Measurements from ENCODE around the gene CCS. TPM values are rescaled to one million over a fixed set of nuclear protein-coding genes. Genes with fewer than 3 reads are reported as not detected.

The CCS gene
- total and polyA plus RNA-seq, 2 of the 4 experiments (the other 2 are of a cell fraction): 20.1 to 53.0 TPM

GRCh38 chr11:66559866-66560676, 32.9 kb upstream of the CCS start:
- no peak overlapping the region for H3K4ac ChIP-seq (ENCODE audit: low read depth, low read length)
- no peak overlapping the region for H2AK9ac ChIP-seq (replicated peaks; ENCODE audit: low read depth, low read length, poor library complexity)
- intact Hi-C loops (cut with micrococcal nuclease): no loop called here
- H2BK120ac ChIP-seq (ENCODE audit: low read depth, low read length): no peak overlapping the region
- no peaks in the 10 kb centered on the region for H3K36me3 ChIP-seq (ENCODE audit: control insufficient read depth, insufficient read depth, low read length)
- H4K5ac ChIP-seq (ENCODE audit: low read depth, low read length): no peak overlapping the region
- H3K18ac ChIP-seq (ENCODE audit: low read depth, low read length): no peak overlapping the region
- H3K27me3 ChIP-seq (ENCODE audit: control insufficient read depth, insufficient read depth, low read length): peaks cover 29% of the 10 kb centered on the region
- no peak overlapping the region for H4K8ac ChIP-seq (ENCODE audit: low read depth in 2 of 2, low read length in 2 of 2)
- H3K56ac ChIP-seq (ENCODE audit: extremely low read depth, insufficient read depth, low read length): no peak overlapping the region
- H3K14ac ChIP-seq (replicated peaks; ENCODE audit: low read depth, low read length): no peak overlapping the region
- H2BK20ac ChIP-seq (ENCODE audit: low read depth, low read length): no peak overlapping the region
- 74% methylated on average over 9 of the region's 27 CpGs; no CpG with 5 or more reads in 1 of the 2 experiments for WGBS, 2 experiments (ENCODE audit: extremely low coverage in 2 of 2, insufficient read length in 1 of 2)
- ChIA-PET CTCF (no interaction called here), POLR2A (ENCODE audit: unreplicated experiment) (no interaction called here)
- H4K20me1 ChIP-seq (ENCODE audit: insufficient read depth, low read length): no peaks in the 10 kb centered on the region
- no peak for DNase-seq
- BruUV-seq (replicated peaks): no TSS peak
- peaks cover 4% of the 10 kb centered on the region; the same call in 1 of the 2 replicates for H3K9me1 ChIP-seq (ENCODE audit: insufficient read depth, low read length)
- H2AK5ac ChIP-seq (ENCODE audit: low read depth, low read length): no peak overlapping the region
- no peak overlapping the region for H4K91ac ChIP-seq (ENCODE audit: insufficient read depth, low read depth, low read length)
- no peaks in the 10 kb centered on the region for H3K79me1 ChIP-seq (ENCODE audit: low read depth in 1 of 2, low read length in 2 of 2)
- no peaks in the 10 kb centered on the region for H3K9me3 ChIP-seq (ENCODE audit: control insufficient read depth, insufficient read depth, low read length)
- no peak overlapping the region for H2BK5ac ChIP-seq (ENCODE audit: low read depth, low read length, poor library complexity, severe bottlenecking)
- no peak overlapping the region for H2BK15ac ChIP-seq (ENCODE audit: low read depth, low read length)
- no peak overlapping the region for H3K4me3 ChIP-seq (ENCODE audit: insufficient read depth, low read depth, low read length)
- H2AFZ ChIP-seq (replicated peaks; ENCODE audit: low read length, poor library complexity): peak overlapping the region; percentile 5
- in situ Hi-C loops (cut with MboI; ENCODE audit: low sequenced_read_pairs): no loop called here
- H3K4me1 ChIP-seq (ENCODE audit: control insufficient read depth, insufficient read depth, low read length): peaks cover 2% of the 10 kb centered on the region; the same call in 1 of the 2 replicates
- H3K23ac ChIP-seq (ENCODE audit: low read depth, low read length): no peak overlapping the region
- no peak for ATAC-seq (ENCODE audit: low read depth)
- dilution Hi-C loops (cut with HindIII; ENCODE audit: low sequenced_read_pairs, unreplicated experiment): no loop called here
- no peak overlapping the region for H3K9ac ChIP-seq (ENCODE audit: low read depth, low read length)
- H3K27ac ChIP-seq (ENCODE audit: insufficient read depth, low read length): no peak overlapping the region
- no peak overlapping the region for H3K4me2 ChIP-seq (ENCODE audit: low read depth, low read length)
- TF ChIP-seq, protein P1, sequence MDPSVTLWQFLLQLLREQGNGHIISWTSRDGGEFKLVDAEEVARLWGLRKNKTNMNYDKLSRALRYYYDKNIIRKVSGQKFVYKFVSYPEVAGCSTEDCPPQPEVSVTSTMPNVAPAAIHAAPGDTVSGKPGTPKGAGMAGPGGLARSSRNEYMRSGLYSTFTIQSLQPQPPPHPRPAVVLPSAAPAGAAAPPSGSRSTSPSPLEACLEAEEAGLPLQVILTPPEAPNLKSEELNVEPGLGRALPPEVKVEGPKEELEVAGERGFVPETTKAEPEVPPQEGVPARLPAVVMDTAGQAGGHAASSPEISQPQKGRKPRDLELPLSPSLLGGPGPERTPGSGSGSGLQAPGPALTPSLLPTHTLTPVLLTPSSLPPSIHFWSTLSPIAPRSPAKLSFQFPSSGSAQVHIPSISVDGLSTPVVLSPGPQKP (IDR thresholded peaks at IDR 0.05; ENCODE audit: borderline replicate concordance, low read depth, low read length): no peak
- TF ChIP-seq CHD1 (IDR thresholded peaks at IDR 0.05; ENCODE audit: low read depth, low read length) (no peak), BHLHE40 (IDR thresholded peaks at IDR 0.05; ENCODE audit: low read depth, low read length) (no peak), MAZ (IDR thresholded peaks at IDR 0.05; ENCODE audit: borderline replicate concordance, low read depth, low read length) (no peak), RFX5 (IDR thresholded peaks at IDR 0.05; ENCODE audit: low read depth, low read length) (no peak), POLR2A (IDR thresholded peaks at IDR 0.05; ENCODE audit: low read depth, low read length) (no peak), NFE2L2 (IDR thresholded peaks at IDR 0.05; ENCODE audit: low read depth, low read length) (no peak), MXI1 (IDR thresholded peaks at IDR 0.05; ENCODE audit: borderline replicate concordance, low read depth, low read length) (no peak), RAD21 (IDR thresholded peaks at IDR 0.05; ENCODE audit: low read length) (no peak), SMC3 (IDR thresholded peaks at IDR 0.05; ENCODE audit: low read depth, low read length) (no peak), FOS (IDR thresholded peaks at IDR 0.05; ENCODE audit: low read depth, low read length) (no peak), CEBPB (IDR thresholded peaks at IDR 0.05; ENCODE audit: low read depth, low read length) (no peak), MAFK (IDR thresholded peaks at IDR 0.05; ENCODE audit: low read depth, low read length) (no peak), RCOR1 (IDR thresholded peaks at IDR 0.05; ENCODE audit: insufficient replicate concordance, low read length) (no peak)
- TF ChIP-seq, protein P2, sequence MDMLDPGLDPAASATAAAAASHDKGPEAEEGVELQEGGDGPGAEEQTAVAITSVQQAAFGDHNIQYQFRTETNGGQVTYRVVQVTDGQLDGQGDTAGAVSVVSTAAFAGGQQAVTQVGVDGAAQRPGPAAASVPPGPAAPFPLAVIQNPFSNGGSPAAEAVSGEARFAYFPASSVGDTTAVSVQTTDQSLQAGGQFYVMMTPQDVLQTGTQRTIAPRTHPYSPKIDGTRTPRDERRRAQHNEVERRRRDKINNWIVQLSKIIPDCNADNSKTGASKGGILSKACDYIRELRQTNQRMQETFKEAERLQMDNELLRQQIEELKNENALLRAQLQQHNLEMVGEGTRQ (IDR thresholded peaks at IDR 0.05; ENCODE audit: low read depth, low read length): no peak

Measured in IMR-90 (cell line).